ENCODE data around the gene C17orf100.

The C17orf100 gene

DNA sequence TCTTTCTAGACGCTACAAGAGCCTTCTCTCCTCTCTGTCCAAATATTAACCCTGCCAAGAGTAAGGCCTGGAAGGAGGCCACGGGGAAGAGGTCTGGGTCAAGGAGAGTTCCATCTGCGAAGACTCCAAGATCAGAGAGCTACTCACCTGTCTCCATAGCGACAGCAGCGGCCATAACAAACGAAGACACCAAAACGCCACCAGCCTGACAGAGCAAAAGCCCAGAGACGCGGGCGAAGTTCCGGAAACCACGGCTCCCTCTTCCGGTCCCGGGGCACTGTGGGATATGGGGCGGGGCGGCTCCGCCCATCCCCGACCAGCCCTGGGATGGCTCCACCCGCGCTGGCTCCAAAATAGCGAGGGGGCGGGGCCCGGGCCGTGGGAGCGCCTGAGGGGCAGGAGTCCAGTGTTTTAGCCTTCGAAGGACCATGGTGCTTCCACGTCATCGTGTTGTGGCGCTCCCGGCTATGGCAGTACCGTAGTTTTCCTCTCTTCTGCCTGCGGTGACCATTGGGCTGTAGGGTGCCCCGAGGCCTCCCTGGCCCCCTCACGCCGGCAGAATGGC is at the start of gene C17orf100, which contains the start of gene MED31:
Gene C17orf100, plus strand, starts transcription at position 409 of the 565 bp plus-strand sequence. Its CDS starts 152 bp downstream, at position 561.
Gene MED31, minus strand, starts transcription at position 252 of the 565 bp plus-strand sequence. Its CDS starts 77 bp downstream, at position 175.
- DNase-seq, result peak; percentile 96

GRCh38 chr17:6602141-6602540 is 49.4 kb upstream of the C17orf100 start:
- no peak for DNase-seq

DNA sequence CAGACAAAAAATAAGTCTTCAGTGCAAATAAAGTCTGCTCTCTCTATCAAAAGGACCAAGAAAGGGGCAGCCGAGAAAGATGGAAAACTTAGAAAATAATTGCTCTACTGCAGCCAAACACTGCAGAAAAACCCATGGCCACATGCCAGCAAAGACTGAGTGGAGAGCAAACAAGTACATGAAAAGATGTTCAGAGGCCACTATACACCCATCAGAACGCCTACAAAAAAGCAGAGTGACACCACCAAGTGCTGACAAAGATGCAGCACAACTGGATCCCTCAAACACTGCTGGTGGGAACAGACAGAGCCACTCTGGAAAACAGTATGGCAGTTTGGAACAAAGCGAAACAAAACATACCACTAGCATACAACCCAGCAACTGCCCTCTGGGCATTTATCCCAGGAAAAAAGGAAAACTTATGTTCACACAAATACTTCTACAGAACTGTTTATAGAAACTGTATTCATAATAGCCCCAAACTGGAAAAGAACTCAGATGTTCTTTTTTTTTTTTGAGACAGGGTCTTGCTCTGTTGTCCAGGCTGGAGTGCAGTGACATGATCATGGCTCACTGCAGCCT is 47.7 kb upstream of the C17orf100 start:
- DNase-seq, result no peak

DNA sequence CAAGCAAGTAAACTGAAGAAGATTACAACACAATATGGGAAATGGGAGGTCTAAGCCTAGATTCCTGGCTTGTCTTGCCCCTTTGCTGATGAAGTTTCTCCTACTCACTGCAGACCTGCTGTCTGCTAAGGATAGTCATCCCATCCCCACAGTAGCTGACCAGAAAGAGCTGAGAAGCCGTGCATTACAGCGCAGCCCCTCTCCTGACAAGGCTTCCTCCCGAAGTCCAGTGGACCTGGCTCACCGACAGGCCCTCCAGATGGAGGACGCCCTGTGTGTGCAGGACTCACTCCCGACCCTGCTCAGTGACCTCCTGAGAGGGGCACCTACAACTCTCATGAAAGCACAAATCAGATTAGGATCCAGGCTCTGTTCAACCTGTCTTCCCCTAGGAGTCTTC is 46.4 kb upstream of the C17orf100 start:
- DNase-seq, result no peak

- DNase-seq, result no peak
Measured at GRCh38 chr17:6608321-6608720, 43.2 kb upstream of the C17orf100 start.

- no peak for DNase-seq
Measured at GRCh38 chr17:6610011-6610410, 41.6 kb upstream of the C17orf100 start.

GRCh38 chr17:6611231-6611630 is 40.3 kb upstream of the C17orf100 start:
- no peak for DNase-seq

- no peak for DNase-seq
Measured at GRCh38 chr17:6623941-6624340, 27.6 kb upstream of the C17orf100 start.

GRCh38 chr17:6626616-6627015 is 24.9 kb upstream of the C17orf100 start:
- DNase-seq, result no peak

GRCh38 chr17:6627019-6627418 is 24.5 kb upstream of the C17orf100 start:
- no peak for DNase-seq

GRCh38 chr17:6630390-6630789 is 21.2 kb upstream of the C17orf100 start:
- DNase-seq, result no peak

- no peak for DNase-seq
Measured at GRCh38 chr17:6632530-6632929, 19.0 kb upstream of the C17orf100 start.

DNA sequence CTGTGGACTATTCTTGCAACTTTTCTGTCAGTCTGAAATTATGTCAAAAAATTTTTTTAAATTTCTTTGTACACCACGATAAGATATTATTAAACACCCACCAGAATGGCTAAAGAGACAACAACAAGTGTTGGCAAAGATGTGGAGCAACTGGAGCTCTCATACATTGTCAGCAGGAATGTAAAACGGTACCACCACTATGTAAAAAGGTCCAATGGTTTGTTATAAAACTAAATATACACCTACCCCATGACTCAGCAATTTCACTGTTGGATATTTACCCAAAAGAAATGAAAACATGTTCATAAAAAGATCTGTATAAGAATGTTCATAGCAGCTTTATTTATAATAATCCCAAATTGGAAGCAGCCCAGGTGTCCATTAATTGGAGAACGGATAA is 18.3 kb upstream of the C17orf100 start:
- DNase-seq, result no peak

GRCh38 chr17:6636105-6636504 is 15.5 kb upstream of the C17orf100 start:
- DNase-seq, result no peak

DNA sequence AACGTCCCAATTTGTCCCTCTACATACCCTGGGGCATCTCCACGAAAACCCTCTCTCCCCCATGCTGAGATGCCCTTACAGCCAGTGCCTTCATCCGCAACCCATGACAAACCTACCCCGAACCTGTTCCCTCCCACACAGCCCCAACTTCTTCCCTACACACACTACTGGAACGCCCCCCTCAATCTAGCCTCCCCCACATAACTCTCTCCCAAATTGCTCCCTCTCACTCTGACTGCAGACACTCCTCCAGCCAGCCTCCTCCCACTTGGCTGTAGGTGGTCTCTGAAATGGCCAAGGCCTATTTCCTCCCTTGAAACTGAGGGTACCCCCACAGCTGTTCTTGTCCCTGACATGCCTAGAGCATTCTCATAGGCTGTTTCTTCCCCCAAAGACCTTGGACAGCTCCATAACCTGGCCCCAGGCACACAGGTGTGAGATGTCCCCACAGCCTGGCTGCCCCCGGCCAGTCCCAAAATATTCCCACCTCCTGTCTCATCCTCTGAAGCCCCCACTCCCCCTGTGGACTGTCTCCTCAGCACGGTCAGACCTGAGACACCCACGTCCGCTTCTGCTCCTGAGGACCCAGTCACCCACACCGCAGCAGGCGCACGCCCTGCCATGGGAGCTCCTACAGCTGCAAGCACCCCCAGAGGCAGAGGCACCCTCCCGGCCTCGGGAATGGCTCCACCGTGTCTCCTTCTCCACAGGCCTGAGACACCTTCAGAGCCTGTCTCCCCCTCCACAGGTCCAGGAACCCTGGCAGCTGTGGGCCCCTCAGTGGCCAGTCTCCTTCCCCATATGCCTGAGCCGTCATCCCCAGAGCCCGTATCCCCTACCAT is 14.7 kb upstream of the C17orf100 start:
- no peak for DNase-seq

DNA sequence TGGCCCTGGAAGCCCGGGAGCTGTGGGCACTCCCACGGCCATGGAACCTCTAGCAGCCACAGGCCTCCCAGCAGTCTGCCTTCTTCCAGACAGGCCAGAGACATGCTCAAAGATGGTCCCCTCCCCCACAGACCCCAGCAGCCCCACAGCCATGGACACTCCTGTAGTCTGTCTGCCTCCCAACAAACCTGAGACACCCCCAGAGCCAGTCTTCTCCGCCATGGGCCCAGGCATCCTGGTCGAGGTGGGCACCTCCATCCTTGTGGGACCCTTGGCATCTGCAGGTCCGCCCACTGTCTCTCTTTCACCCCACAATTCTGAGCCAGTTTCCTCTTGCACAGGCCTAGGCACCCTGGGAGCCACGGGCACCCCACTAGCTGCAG is 14.1 kb upstream of the C17orf100 start:
- DNase-seq, result no peak

DNA sequence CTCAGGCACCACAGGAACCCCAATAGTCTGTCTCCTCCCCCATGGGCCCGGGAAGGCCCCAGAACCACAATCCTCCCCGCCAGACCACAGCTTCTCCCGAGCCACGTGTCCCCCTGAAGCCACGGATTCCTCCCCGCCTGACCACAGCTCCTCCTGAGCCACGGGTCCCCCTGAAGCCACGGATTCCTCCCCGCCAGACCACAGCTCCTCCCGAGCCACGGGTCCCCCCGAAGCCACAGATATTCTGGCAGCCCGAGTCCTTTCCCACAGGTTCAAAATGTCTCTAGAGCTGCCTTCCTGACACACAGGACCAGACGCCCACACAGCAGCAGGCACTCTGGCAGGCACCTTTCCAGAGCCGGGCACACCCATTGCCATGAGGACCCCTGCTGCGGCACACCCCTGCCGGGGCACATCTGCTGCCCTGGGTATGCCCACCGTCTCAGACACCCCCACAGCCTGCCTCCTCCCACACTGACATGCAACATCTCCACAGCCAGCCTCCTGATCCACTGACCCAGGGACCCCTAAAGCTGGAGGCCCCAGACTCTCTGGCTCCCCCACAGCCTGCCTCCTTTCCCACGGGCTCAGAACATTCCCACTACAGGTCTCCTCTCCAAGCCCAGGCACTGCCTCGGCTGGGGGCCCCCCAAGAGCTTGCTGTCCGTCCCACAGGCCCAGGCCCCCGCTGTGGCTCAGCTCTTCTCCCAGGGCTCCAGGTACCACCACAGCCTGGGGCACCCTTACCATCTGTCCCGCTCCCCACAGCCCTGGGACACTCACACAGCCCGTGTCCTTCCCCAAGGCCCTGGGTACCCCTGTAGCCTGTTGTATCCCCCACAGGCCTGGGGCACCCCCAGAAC is 13.3 kb upstream of the C17orf100 start:
- DNase-seq, result no peak

DNA sequence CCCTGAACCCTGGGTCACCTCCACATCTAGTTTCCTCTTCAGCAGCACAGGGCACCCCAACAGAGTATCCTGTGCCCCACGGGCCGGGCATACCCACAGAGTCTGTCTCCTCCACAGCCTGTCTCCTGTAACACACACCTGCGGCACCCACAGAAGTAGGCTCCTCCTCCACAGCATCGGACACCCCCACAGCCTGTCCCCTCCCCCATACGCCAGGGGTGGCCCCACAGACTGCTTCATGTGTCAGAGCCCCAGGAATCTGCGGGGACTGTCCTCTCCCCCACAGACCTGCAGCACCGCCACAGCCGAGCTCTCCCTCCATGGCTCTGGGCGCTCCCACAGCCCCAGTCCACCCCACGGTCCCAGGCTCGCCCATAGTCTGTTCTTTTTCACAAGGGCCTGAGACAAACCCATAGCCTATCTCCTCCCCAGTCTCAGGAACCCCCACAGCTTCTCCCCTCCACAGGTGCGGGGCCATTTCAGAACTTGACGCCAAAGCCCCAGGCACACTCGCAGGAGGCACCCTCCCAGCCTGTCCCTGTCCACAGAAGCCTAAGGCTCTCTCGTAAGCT is 12.5 kb upstream of the C17orf100 start:
- DNase-seq, result no peak

DNA sequence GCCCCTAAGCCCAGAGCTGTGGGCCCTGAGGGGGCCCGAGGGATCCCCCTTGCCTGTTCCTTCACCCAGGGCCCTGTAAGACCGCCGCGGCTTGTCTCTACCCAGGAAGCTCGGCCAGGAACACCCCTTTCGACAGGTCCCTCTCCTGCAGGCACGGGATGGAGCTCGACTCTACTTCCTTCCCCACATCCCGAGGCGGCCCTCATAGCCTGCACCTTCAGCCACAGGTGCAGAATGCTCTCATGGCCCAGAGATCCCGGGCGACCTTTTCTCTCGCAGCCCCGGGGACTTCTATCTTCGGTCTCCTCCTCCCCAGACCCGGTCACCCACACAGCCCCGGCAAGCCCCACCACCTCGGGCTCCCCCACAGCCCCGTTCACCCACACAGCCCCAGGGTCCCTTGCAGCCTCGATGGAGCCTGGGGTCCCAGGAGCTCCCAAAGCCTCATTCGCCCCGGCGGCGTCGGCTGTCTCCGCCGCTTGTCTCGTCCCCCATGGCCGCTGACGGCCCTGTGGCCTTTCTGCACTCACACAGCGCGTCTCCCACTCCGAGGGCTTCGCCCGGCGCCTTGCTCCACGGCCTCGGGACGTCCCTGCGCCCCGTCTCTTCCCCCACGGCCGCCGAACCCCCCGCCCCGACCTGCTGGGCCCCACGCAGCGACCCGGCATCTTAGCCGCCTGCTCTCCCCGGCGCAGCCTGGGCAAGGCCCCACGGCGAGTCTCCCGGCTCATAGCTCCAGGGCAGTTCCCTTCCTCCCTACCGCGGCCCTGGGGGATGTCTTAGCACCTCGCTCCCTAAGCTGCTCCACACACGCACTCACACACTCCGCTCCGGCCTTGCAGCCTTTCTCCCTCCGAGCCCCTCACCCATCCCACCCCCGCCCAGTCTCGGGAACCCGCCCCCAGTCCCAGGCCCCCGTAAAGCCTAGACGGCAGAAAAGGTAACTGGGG is 11.7 kb upstream of the C17orf100 start:
- DNase-seq, result no peak

DNA sequence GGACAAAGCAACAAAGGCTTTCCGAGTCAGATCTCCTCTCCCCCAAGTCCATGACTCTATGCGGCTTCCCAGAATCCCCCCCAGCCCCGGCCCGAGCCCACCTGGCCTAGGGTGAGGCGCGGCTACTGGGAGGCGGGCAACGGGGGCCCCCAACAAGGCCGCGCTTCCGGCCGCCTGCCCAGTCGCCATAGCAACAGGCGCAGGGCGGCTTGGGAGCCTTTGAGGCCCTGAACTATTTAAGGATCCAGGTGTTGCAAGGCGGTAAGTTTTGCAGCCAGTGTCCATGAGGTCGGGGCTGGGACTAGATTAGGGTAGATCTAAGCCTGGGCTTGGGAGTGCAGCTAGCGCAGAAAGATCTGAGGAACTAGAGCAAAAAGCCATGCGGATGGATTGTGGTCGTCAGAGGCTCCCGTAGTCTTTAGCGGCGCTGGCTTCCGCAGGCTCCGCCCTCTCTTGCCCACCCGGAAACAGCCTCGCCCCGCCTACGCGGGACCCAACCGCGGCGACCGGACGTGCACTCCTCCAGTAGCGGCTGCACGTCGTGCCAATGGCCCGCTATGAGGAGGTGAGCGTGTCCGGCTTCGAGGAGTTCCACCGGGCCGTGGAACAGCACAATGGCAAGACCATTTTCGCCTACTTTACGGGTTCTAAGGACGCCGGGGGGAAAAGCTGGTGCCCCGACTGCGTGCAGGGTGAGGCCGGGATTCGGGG is 10.9 kb upstream of the C17orf100 start, which contains the start of the genes KIAA0753 and TXNDC17:
Gene KIAA0753, minus strand, starts transcription at position 176 of the 711 bp plus-strand sequence. CDS start 5,608 bp downstream, outside the sequence.
Gene TXNDC17, plus strand, starts transcription at position 525 of the 711 bp plus-strand sequence. Its CDS starts 23 bp downstream, at position 548.
- peak; percentile 98 for DNase-seq

All from retina (tissue), 1 donor.